HG02943 (cell line): Measurements from ENCODE around the gene FAM83D.
A peak's percentile ranks its signal among the peaks of the same experiment; 100 is the strongest.
"Not testable (repeated sequence)": the region's sequence is repeated elsewhere in the genome, so short reads cannot be mapped to it uniquely, and the experiment has no call there.

Source experiments
- ATAC-seq: cut with Tn5 transposase; IDR thresholded peaks from one replicate; pipeline ENCODE4 v1.9.1; 2021; ENCODE audit warnings: mild to moderate bottlenecking, low read depth, moderate library complexity; ENCODE audit not compliant: unreplicated experiment

Gene FAM83D

DNA sequence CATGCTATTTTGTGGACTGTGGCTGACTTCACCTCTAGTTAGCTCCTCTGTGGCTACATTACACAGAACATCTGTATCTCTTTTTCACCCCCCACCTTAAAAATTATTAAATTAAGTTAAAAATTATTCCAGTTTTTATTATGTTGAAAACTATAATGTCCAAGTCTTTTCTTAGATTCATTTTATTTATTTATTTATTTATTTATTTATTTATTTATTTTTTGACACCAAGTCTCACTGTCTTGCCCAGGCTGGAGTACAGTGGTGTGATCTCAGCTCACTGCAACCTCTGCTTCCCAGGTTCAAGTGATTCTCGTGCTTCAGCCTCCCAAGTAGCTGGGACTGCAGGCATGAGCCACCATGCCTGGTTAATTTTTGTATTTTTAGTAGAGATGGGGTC, 70.6 kb downstream of the FAM83D start:
- not testable (repeated sequence) for ATAC-seq

DNA sequence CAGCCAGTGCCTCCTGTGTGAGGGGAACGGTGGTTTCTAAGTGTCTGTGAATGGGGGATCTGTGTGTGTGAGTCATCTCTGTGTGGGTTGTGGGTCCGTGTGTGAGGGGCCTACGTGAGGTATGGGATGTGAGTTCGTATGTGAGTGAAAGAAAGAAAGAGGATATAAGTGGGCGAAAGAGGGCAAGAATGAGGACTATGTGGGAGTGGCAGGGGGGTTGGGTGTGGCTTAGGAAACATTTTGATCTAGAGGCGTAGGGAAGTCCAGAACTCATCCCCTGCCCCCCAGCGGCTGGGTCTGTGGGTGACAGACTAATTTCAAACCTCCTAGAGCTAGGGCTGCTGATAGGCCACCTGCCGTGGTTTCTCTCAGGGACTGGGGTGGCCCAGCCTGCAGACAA, 71.4 kb downstream of the FAM83D start:
- ATAC-seq = peak; percentile 85

DNA sequence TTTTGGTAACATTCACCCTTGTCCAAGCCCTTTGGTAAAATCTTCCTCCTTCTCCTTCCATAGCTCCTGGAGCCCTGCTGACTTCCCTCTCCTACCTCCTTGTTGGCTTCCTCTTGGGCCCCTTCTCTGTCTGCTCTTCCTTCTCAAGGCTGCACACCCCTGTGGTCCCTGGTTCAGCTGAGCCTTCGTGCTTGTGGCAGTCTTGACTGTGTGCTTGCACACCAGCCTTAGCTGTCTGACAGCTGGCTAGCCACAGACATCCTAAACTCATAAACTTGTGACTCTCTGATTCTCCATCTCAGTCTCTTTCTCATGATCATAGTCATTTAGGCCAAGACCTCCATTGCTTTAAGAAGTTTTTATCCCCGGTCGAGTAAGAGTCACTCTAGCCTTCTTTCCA, 73.0 kb downstream of the FAM83D start:
- ATAC-seq = no peak

DNA sequence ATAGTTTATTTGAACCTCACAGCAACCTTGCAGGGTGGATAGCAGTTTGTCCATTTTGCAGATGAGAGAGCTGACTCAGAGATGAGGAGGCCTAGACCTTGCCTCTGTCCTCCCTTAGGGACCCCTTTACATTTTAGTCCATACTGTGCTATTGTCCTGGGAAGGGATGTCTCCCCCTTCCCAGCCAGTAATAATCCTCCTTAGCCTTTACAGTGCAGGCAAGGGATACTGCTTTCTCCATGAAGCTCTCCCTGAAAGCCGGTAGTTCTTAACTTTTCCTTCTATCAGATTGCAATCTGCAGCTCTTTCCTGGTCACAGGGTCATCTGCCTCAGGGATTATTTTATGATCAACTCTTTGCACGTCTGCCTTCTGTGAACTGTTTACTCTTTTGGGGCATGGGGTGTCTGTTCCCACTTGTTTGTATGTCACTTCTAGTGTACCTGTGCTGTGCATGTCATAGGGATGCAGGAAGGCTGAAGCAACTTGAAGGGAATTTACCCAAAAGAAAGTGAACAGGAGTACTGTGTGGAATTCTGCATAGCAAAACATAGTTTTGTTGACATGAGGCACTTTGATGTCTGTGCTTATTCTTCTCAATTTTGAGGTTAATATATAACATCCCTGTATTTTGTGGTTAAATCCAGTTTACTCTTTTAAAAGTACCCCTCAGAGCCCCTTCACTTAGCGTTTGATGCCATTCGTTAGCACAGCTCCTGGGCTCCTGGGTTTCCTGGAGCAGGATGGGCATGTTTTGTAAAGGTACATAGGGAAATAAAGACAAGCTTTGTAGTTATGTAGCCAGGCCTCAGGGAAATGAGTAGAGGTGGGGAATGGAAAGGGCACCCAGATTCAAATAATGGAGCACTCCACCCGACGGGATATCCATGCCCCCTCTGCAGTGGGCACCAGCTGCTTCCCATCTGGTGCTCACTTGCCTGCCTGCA, 74.0 kb downstream of the FAM83D start:
- ATAC-seq = no peak
